GM18870 (cell line): ENCODE results near the gene EML5.

ENCODE experiments used
- ATAC-seq: cut with Tn5 transposase; IDR thresholded peaks from one replicate; pipeline ENCODE4 v1.9.1; 2021; ENCODE audit warnings: moderate library complexity; ENCODE audit not compliant: unreplicated experiment

The EML5 gene

GRCh38 chr14:88729159-88729558, 63.6 kb downstream of the EML5 start:
- no peak for ATAC-seq

GRCh38 chr14:88727057-88727456, 65.7 kb downstream of the EML5 start:
- no peak for ATAC-seq

DNA sequence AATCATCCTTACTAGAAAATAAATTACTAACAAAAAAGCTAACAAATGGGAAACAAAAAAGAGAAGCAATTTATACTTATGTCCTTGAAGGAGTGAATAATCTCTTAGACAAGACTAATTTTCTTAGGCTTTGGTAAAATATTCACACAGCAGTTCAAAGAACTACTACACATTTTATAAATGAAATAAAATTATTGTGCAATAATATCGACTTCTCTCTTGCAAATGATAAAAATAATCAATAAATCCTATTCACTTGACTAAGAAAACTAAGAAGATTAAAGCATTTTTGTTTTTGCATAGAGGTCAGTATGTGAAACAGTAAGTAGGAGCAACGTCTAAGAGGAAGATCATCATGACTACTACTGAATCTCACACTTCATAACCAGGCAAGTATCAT, 82.0 kb downstream of the EML5 start:
- no peak for ATAC-seq

DNA sequence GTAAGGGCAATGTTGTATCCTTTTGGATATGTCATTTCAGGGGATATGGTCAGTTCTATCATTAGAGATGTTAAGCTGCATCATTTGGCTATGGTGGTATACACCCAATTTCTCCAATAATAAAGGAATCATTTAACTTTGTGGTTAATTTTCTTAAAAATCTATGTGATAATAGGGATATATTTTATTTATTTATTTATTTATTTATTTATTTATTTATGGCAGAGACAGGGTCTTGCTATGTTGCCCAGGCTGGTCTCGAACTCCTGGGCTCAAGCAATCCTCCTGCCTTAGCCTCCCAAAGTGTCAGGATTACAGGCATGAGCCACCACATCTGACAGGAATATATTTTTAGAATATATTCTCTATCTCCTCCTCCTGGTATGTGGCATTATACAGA, 85.7 kb downstream of the EML5 start:
- no peak for ATAC-seq

DNA sequence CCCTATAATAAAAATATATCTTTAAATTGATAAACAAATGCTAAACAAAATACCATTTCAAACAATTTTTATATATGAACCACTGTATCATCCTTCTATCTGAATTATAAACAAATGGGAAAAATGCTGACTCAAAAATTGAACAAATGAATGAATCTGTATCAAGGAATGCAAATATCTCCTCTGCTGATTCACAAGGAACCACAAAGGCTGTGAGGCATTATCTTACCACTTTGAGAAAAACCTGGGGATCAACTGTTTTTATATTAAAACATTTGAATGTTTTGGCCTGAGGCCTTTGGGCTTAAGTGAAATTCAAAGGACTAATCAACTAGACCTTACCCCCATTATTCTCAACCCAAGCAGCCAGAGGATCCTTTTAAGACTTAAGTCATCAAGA, 86.3 kb downstream of the EML5 start:
- no peak for ATAC-seq

GRCh38 chr14:88698651-88699050, 94.1 kb downstream of the EML5 start:
- no peak for ATAC-seq

DNA sequence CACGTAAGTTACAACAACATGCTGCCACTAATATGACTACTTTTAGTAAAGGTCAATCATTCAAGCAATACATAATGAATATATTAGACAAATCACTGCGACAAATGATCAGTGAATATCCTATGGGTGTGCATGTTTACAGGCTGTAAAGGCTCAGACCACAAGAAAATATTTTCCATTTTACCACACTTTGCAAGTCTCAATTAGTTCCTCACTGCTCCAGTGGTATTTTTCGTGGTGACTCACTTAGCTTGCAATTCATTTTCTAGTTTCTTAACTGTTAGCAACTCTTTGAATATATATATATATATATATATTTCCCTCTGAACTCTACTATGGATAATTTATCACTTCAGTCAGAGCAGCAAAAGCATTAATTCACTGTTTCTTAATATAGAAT, 96.9 kb downstream of the EML5 start:
- ATAC-seq: no peak

DNA sequence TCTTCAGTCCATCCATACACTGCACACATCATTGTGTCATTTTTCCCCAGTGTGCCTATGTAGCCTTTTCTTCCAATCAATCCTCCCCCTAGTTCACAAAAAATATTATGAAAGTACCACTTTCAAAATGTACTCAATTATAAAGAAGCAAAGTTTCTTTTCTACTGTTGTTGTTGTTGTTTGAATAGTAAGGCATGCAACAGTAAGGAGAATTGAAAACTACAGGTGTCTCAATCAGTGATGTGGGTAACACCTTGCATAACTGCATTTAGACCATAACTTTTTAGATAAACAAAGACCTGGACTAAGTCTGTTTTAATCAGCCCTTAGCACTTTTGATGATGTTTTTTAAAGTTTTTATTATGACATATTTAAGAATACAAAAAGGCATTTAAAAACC, 104.4 kb downstream of the EML5 start:
- no peak for ATAC-seq

- no peak for ATAC-seq
Measured at GRCh38 chr14:88683119-88683518, 109.6 kb downstream of the EML5 start.

DNA sequence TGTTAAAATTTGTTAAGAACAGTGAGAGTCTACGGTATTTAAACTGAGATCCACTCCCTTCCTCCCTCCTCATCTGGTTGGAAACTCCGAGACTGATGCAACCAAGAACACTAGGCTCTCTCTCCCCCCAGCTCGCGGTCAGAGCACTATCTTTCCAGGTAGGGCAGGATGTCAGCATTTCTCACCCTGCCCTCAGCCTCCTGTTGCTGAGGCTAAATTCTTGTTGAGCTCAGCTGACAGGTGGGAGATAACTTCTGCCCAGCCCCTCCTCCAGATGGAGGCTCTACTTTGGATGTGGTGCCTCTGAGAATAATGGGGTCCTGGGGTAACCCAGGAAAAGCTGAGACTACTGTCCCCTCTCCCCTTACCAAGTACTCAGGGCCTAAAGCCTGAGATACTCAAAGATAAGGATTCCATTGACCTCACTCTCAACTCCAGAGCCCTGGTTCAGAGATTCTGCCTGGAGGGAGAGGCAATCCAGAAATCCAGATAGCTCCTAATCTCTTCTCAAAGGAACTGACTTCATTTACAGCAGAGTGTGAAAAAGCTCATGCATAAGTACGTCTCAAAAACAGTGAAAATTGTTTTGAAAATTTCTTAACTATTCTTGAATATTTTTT, 110.1 kb downstream of the EML5 start:
- no peak for ATAC-seq

DNA sequence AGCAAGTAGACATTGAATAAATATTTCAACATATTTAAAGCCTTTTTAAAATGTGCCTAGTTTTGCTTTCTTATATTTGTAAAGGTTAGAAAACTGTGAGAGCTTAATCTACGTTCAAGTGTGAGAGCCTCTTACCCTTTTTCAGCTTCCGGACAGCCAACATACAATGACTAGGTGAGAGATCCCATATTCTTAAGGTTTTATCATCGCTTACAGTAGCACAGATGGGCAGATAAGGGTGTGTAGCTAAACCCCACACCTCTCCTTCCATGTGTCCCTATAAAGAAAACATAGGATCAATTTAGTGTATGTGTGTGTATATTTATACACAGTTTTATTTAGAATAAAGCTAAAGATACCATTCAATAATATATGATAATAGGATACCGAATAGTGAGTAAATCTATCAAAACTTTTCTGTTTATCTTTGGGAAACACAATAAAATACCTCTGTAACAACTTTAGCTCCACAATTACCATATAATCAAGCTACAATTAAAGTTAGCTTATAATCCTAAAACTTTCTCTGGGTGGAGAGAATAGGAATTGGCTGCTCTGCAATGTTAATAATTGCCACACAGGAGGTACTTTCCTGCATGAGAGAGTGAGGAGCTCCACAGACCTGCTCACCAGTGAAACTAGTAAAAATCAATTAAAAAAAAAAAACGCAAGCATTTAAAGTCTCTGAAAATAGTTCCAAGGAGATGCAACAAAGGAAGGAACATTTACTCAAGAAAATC, 110.8 kb downstream of the EML5 start:
- no peak for ATAC-seq

- no peak for ATAC-seq
Measured at GRCh38 chr14:88669346-88669745, 123.4 kb downstream of the EML5 start.

DNA sequence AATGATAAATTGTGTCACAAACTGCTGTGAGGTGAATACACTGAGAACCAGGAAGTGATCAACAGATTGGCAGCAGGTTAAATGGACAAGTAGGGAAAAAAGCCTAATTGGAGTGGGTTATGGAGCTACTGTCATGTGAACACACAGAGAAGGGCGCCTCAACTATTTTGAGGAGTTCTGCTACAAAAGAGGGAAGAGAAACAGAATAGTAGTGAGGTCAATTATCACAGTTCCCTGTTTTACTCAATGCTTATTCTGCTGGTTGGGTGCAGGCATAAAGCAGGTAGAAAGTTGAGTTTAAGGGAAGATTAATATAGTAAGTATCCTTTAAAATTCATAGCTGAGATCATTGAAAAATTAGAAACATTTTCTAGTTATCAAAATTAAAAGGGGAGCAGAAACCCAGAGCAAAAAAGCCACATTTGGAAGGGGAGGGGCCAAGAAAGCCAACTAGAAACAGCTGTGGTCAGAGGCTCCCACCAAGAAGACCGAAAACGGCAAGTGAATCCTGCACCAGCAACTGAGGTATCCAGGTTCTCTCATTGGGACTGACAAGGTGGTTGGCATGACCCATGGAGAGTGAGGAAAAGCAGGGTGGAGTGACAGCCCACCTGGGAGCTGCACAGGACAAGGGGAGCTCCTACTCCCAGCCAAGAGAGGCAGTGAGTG, 124.2 kb downstream of the EML5 start:
- peak; percentile 56 for ATAC-seq

DNA sequence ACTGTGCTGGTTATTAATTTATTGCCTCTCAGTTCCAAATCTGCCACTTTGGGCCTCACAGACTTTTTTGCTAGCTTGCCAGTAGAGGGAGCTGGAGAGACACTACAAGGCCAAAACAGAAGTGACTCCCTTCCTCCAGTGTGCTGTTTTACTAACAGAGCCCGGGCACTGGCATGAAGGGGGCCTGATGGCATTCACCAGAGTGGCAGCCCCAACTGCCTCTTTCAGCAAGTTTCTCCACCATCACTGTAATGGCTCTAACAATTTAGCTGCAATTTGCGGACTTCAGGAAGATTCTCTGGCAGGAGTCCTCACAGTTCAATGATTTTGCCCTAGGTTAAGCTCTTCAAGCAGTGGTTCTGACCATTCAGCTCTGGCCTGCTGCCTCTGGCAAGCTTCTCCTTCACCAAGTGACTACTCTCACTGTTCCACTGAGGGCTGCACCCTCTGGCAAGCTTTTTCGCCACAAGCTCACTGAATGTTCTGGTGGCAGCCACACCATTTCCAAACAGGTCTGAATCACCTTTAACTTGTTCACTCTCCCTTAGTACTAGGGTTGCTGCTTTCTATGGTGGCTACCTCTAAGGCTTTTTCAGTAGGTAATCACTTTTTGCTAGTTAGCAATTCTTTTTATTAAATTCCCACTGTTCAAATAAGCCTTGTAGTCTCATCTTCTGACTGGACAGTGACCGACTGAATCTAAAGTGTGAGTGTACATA, 125.0 kb downstream of the EML5 start:
- ATAC-seq: peak; percentile 71

GRCh38 chr14:88660056-88660455, 132.7 kb downstream of the EML5 start:
- ATAC-seq: no peak

GRCh38 chr14:88639221-88639620, 153.5 kb downstream of the EML5 start:
- no peak for ATAC-seq

DNA sequence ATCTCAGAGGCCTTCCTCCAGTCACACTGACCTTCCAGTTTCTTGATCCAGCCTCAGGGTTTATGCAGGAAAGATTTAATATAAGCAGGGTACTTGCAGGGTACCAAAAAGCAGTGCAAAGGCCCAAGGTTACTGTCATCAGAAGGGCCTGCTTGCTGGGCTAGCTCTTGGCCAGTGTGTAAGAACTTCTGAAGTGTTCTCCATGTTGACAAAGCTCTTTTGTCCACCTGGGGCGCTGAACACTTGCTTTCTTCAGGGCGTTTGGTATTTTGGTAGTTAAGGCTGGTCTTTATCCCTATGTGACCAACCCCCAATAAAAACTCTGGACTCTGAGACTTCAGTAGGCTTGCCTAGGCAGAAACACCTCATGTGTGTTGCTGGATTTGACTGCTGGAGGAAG, 160.2 kb downstream of the EML5 start:
- ATAC-seq: no peak

DNA sequence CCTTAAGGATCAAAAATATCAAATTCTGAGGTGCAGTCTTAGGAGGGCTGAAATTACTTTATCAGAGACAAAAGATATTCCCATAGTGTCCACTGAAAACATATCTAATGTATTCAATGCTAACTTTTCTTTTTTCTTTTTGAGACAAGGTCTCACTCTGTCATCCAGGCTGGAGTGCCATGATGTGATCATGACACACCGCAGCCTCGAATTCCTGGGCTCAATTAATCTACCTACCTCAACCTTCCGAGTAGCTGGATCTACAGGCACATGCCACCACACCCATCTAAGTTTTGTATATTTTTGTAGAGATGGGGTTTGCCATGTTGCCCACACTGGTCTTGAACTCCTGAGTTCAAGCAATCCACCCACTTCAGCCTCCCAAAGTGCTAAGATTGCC, 161.7 kb downstream of the EML5 start:
- ATAC-seq: no peak

DNA sequence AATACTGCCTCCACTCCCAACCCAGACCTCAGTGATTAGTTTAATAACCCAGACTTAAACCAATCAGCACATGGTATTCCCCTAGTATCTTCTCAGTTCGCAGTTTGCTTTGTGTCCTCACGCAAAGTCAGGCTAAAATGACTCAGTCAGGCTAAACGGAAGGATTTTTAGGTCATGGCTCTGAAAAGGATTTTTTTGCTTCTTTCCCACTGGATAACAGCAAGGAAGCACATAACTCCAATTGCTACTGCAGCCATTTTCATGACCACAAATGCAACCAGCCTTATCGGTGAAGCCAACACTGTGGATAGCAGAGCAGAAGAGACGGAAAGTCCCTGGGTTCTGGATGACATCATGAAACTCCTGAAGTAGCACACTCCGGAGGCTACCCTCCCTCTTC, 162.2 kb downstream of the EML5 start:
- ATAC-seq: no peak

DNA sequence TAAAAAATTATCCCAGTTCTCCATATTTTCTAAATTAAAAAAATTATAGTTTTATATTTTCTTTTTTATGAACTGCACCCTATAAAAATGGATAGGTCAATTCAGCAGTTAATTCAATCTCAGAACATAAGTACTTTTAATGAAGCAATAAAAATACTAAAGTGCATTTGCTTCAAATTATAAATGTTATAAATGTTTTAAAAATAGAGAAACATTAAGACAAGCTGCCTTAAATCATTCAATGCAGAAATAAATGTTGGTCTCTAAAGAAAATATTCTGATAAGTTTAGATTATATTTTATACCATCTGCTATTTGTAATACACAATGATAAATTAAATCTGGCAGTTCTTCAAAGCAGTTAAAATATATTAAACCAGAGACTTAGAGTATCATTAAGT, 164.3 kb downstream of the EML5 start:
- ATAC-seq: no peak

DNA sequence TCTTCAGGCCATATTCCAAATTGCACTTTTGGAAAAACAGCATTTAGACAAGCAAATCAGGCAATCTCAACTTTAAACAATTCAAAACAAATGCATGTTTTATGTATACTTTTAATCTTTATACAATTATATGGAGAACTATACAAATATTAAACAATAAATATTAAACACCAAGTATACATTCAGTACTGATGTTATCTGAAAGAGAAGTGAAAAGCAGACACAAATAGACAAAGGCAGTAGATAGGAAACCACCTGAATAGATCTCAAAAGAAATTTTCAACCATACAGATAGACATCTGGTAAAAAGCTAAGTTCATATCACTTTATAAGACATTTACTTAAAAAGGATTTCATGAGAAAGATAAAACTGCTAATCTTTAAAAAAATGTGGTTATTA, 164.7 kb downstream of the EML5 start:
- ATAC-seq: no peak

DNA sequence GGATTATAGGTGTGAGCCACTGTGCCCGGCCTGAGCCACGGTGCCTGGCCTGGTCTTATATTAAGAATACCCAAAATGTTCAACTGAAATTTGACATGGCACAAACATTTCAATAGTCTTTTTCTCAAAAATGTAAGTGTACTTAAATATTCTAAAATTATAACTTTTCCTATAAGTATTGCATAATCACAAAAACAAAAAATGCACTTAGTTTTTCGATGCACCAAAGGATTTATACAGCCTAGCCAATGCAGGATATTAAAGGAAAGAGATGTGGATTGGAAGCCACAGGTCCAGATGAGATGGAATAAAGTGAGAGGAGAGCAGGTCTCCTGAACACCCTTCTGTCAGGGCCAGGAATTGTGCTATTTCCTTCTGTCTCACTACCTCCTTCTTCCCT, 167.1 kb downstream of the EML5 start:
- no peak for ATAC-seq
